Breast epithelium (tissue), 4 donors: ENCODE data around the gene PAK1. TPM values are rescaled to one million over a fixed set of nuclear protein-coding genes. Genes with fewer than 3 reads are reported as not detected.

Experiments used
- DNase-seq, 2 donors: peaks; one replicate each; pipeline ENCODE4 v3.0.0-alpha.2; 2019; ENCODE audit warnings: low spot score in 2 of 2
- H3K27ac ChIP-seq, 2 donors: fragments of 200-600 bp; sonication (generic) in 1 of 2; one replicate each; pipeline ENCODE4 v1.5.1; 2016 to 2019; ENCODE audit warnings: mild to moderate bottlenecking in 1 of 2
- H3K27me3 ChIP-seq, 2 donors: fragments of 200-600 bp; sonication (generic) in 1 of 2; one replicate each; pipeline versions ENCODE4 v1.5.1 to v1.6.0; 2017 to 2019; ENCODE audit warnings: control low read depth in 1 of 2, mild to moderate bottlenecking in 1 of 2
- H3K36me3 ChIP-seq: fragments of 200-600 bp; one replicate; pipeline ENCODE4 v1.5.1; 2019
- H3K4me1 ChIP-seq, 2 donors: fragments of 200-600 bp; sonication (generic); one replicate each; pipeline ENCODE4 v1.5.1; 2016 to 2019; ENCODE audit warnings: control low read depth in 1 of 2
- H3K4me3 ChIP-seq, 3 donors: fragments of 200-600 bp; sonication (generic); 1 replicate in 2 of 3; 2 replicates in 1 of 3; pipeline ENCODE4 v1.5.1; 2016 to 2019; ENCODE audit warnings: mild to moderate bottlenecking in 3 of 3, moderate library complexity in 2 of 3
- H3K9me3 ChIP-seq, 2 donors: fragments of 200-600 bp; sonication (generic) in 1 of 2; one replicate each; pipeline ENCODE4 v1.5.1; 2016 to 2019; ENCODE audit warnings: control low read depth in 1 of 2
- POLR2A ChIP-seq: fragments of 450-650 bp; IDR thresholded peaks from one replicate; pipeline ENCODE4 v1.6.1; 2016; ENCODE audit warnings: antibody characterized with exemption, mild to moderate bottlenecking, moderate library complexity
- POLR2AphosphoS5 ChIP-seq, 3 donors: sonication (generic); formaldehyde crosslinking; IDR thresholded peaks; one replicate each; pipeline ENCODE4 v1.6.1; 2017; ENCODE audit warnings: antibody characterized with exemption in 3 of 3
- intact Hi-C: fragments of 100-400 bp; cut with DNase I; formaldehyde crosslinking; loops from one replicate; pipeline ENCODE4 v1.15.1; 2023; ENCODE audit warnings: low total_unique reads
- total RNA-seq, 3 donors: library from RNA; depleted of rRNA; stranded (reverse); fragments of >200 nt; gene quantifications; one replicate each; pipeline ENCODE4 v1.1.0, GENCODE V29; 2016
- TF ChIP-seq, protein P1 (sequence below), 3 donors: fragments of 450-650 bp; IDR thresholded peaks; one replicate each; pipeline ENCODE4 v1.5.1; 2016 to 2017; ENCODE audit warnings: antibody characterized with exemption in 3 of 3, mild to moderate bottlenecking in 3 of 3, moderate library complexity in 3 of 3

Gene PAK1
- total RNA-seq, 3 donors from 2014 or later, result 23.2 to 59.6 (median 42.6) TPM

DNA sequence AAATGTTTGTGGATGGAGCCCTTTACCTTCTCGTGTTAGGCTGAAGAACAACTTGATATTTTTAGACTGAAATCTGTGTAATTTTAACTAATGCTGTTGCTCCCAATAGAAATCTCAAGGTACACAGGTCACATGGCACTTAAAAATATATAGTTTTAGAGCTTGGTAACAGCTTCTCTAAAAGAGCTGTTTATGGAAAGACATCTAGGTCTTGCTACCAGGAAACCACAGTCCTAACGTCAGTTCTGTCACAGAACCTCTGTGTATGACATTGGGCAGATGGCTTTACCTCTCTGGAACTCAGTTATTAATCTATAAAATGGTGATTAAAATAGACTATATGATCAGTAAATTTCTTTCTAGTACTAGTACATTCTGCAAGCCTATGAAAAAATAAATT is 35.4 kb downstream of the PAK1 start:
- Histone ChIP-seq H3K9me3 (no peaks in the 10 kb centered on the region), H3K4me1 (no peaks in the 10 kb centered on the region)

DNA sequence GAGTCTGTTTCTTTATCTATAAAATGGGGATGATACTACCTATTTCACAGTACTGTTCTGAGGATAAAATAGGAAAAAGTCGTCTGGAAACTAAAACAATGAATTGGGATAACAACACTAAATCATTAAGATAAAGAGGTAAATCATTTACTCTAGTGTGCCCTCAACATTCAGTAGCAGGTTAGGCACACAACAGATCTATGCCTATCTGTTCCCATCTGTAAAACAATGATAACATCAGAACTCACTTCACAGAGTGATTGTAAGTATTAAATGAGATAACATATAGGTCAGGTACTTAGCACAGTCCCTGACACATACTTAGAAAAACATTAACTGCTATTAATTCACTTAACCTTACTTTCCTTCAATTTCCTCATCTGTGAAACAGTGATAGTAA is 36.9 kb downstream of the PAK1 start:
- no peaks in the 10 kb centered on the region for H3K36me3 ChIP-seq
- no peaks in the 10 kb centered on the region for H3K4me1 ChIP-seq
- TF ChIP-seq, protein P1, sequence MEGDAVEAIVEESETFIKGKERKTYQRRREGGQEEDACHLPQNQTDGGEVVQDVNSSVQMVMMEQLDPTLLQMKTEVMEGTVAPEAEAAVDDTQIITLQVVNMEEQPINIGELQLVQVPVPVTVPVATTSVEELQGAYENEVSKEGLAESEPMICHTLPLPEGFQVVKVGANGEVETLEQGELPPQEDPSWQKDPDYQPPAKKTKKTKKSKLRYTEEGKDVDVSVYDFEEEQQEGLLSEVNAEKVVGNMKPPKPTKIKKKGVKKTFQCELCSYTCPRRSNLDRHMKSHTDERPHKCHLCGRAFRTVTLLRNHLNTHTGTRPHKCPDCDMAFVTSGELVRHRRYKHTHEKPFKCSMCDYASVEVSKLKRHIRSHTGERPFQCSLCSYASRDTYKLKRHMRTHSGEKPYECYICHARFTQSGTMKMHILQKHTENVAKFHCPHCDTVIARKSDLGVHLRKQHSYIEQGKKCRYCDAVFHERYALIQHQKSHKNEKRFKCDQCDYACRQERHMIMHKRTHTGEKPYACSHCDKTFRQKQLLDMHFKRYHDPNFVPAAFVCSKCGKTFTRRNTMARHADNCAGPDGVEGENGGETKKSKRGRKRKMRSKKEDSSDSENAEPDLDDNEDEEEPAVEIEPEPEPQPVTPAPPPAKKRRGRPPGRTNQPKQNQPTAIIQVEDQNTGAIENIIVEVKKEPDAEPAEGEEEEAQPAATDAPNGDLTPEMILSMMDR (IDR thresholded peaks at IDR 0.05), result no peak
- TF ChIP-seq POLR2AphosphoS5 (IDR thresholded peaks at IDR 0.05) (no peak), POLR2A (no peak)
- intact Hi-C loops, result no loop called here
- H3K27me3 ChIP-seq, result no peaks in the 10 kb centered on the region
- H3K9me3 ChIP-seq, result no peaks in the 10 kb centered on the region
- no peak overlapping the region for H3K27ac ChIP-seq
- no peak overlapping the region for H3K4me3 ChIP-seq
- DNase-seq, result no peak

More for the DNA sequence above, 35.4 kb downstream of the PAK1 start:
- H3K27me3 ChIP-seq, result no peaks in the 10 kb centered on the region
- H3K4me3 ChIP-seq, result no peak overlapping the region
- TF ChIP-seq POLR2AphosphoS5 (IDR thresholded peaks at IDR 0.05) (no peak), POLR2A (no peak)
- TF ChIP-seq, protein P1 (IDR thresholded peaks at IDR 0.05), result no peak
- H3K27ac ChIP-seq, result no peak overlapping the region
- intact Hi-C loops, result no loop called here
- no peak for DNase-seq
- H3K36me3 ChIP-seq, result no peaks in the 10 kb centered on the region

- H3K27me3 ChIP-seq, result no peaks in the 10 kb centered on the region
- H3K9me3 ChIP-seq, result no peaks in the 10 kb centered on the region
- no peaks in the 10 kb centered on the region for H3K4me1 ChIP-seq
- H3K4me3 ChIP-seq, result no peak overlapping the region
- H3K36me3 ChIP-seq, result no peaks in the 10 kb centered on the region
- DNase-seq, result no peak
- TF ChIP-seq POLR2AphosphoS5 (IDR thresholded peaks at IDR 0.05), result no peak
- no peak for TF ChIP-seq POLR2A
- TF ChIP-seq, protein P1 (IDR thresholded peaks at IDR 0.05), result no peak
- H3K27ac ChIP-seq, result no peak overlapping the region
- intact Hi-C loops, result no loop called here
Observed at GRCh38 chr11:77436506-77436905, 37.4 kb downstream of the PAK1 start.

GRCh38 chr11:77435972-77436371 is 37.9 kb downstream of the PAK1 start:
- no peak for DNase-seq
- H3K4me3 ChIP-seq, result no peak overlapping the region
- intact Hi-C loops, result no loop called here
- no peaks in the 10 kb centered on the region for H3K27me3 ChIP-seq
- TF ChIP-seq POLR2A (no peak), POLR2AphosphoS5 (IDR thresholded peaks at IDR 0.05) (no peak)
- TF ChIP-seq, protein P1 (IDR thresholded peaks at IDR 0.05), result no peak
- H3K36me3 ChIP-seq, result no peaks in the 10 kb centered on the region
- no peaks in the 10 kb centered on the region for H3K9me3 ChIP-seq
- no peaks in the 10 kb centered on the region for H3K4me1 ChIP-seq
- H3K27ac ChIP-seq, result no peak overlapping the region

DNA sequence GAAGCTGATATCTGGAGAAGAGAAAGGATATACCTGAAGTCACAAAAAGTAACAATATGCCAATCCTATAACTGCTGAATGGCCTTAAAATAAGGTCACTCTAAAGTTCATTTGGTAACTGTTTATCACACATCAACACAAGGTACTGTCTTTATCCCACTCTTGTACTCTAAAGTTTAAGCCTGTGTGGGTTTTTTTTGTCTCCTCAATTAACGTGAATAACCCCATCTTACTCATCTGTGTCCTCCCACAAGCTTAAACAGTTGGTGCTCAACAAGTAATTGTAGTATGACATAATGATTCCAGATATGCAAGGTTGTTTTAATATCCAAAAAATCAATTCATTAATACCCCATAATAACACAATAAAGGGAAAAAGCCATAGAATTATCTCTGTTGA is 42.1 kb downstream of the PAK1 start:
- Histone ChIP-seq H3K27ac (no peak overlapping the region), H3K36me3 (no peaks in the 10 kb centered on the region), H3K27me3 (no peaks in the 10 kb centered on the region), H3K4me1 (no peaks in the 10 kb centered on the region), H3K4me3 (no peak overlapping the region), H3K9me3 (no peaks in the 10 kb centered on the region)
- intact Hi-C loops, result no loop called here
- TF ChIP-seq POLR2A (no peak), POLR2AphosphoS5 (IDR thresholded peaks at IDR 0.05) (no peak)
- TF ChIP-seq, protein P1 (IDR thresholded peaks at IDR 0.05), result no peak
- DNase-seq, result no peak
